ENCODE measurements around the gene IER2. TPM values are rescaled to one million over a fixed set of nuclear protein-coding genes. Genes with fewer than 3 reads are reported as not detected.

IER2 gene
- total RNA-seq, 1 experiment from 2014 or later: 247 TPM

DNA sequence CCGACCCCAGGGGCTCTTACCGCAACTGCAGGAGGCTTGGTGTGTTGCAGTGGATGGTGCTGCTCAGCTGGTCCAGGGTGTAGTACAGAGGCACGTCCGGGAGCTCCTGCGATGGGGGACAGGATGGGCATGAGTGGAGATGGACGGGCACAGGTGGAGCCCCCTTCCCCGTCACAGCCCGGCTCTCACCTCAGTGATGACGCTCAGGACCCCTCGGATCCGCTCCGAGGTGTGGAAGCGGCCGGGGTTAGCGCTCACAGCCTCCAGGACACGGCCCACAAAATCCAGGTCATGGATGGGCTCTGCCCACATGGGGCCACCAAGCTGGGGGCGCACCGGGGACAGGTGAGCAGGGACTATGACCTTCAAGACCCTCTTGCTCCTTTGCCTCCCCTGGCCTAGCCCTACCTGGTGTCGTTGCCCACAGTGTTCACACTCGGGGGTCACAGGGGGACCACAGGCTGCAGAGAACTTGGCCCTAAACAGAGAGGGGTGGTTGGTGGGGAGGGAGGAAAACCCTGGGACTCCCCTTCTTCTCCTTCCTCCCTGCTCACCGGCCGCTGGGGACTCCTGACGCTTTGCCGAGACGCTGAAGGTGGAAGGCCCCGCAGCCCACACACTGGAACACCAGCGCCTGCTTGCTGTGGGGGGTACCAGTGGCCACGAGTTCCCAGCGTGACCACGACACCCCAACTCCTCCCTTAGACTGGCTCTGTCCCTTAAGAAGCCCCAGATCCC, 40.7 kb upstream of the IER2 start:
- H3K27me3 ChIP-seq (ENCODE audit: insufficient read depth, low read length): no peaks in the 10 kb centered on the region
- CTCF ChIA-PET: no interaction called here
- H3K9me3 ChIP-seq (ENCODE audit: control insufficient read depth in 1 of 2, insufficient read depth in 1 of 2, low read depth in 1 of 2, low read length in 2 of 2): no peaks in the 10 kb centered on the region
- RAD21 ChIA-PET (ENCODE audit: low non-redundant PET in 1 of 2, low total read pairs in 2 of 2, uncharacterized antibody in 2 of 2, unreplicated experiment in 2 of 2): no interaction called here
- H3K4me2 ChIP-seq (ENCODE audit: low read length): no peak overlapping the region
- BruUV-seq (replicated peaks): no TSS peak
- TF ChIP-seq, protein P1, sequence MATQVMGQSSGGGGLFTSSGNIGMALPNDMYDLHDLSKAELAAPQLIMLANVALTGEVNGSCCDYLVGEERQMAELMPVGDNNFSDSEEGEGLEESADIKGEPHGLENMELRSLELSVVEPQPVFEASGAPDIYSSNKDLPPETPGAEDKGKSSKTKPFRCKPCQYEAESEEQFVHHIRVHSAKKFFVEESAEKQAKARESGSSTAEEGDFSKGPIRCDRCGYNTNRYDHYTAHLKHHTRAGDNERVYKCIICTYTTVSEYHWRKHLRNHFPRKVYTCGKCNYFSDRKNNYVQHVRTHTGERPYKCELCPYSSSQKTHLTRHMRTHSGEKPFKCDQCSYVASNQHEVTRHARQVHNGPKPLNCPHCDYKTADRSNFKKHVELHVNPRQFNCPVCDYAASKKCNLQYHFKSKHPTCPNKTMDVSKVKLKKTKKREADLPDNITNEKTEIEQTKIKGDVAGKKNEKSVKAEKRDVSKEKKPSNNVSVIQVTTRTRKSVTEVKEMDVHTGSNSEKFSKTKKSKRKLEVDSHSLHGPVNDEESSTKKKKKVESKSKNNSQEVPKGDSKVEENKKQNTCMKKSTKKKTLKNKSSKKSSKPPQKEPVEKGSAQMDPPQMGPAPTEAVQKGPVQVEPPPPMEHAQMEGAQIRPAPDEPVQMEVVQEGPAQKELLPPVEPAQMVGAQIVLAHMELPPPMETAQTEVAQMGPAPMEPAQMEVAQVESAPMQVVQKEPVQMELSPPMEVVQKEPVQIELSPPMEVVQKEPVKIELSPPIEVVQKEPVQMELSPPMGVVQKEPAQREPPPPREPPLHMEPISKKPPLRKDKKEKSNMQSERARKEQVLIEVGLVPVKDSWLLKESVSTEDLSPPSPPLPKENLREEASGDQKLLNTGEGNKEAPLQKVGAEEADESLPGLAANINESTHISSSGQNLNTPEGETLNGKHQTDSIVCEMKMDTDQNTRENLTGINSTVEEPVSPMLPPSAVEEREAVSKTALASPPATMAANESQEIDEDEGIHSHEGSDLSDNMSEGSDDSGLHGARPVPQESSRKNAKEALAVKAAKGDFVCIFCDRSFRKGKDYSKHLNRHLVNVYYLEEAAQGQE (IDR thresholded peaks at IDR 0.05; ENCODE audit: low read depth): no peak
- TF ChIP-seq ZFX (IDR thresholded peaks at IDR 0.05) (no peak), ZNF274 (IDR thresholded peaks at IDR 0.05; ENCODE audit: low read depth, low read length) (no peak), EZH2 (IDR thresholded peaks at IDR 0.05) (no peak), CEBPB (IDR thresholded peaks at IDR 0.05; ENCODE audit: low read depth) (no peak), SP1 (IDR thresholded peaks at IDR 0.05; ENCODE audit: low read depth) (no peak), YY1 (IDR thresholded peaks at IDR 0.05; ENCODE audit: extremely low read depth, insufficient replicate concordance, low read depth, low read length) (no peak)
- TF ChIP-seq, protein P2, sequence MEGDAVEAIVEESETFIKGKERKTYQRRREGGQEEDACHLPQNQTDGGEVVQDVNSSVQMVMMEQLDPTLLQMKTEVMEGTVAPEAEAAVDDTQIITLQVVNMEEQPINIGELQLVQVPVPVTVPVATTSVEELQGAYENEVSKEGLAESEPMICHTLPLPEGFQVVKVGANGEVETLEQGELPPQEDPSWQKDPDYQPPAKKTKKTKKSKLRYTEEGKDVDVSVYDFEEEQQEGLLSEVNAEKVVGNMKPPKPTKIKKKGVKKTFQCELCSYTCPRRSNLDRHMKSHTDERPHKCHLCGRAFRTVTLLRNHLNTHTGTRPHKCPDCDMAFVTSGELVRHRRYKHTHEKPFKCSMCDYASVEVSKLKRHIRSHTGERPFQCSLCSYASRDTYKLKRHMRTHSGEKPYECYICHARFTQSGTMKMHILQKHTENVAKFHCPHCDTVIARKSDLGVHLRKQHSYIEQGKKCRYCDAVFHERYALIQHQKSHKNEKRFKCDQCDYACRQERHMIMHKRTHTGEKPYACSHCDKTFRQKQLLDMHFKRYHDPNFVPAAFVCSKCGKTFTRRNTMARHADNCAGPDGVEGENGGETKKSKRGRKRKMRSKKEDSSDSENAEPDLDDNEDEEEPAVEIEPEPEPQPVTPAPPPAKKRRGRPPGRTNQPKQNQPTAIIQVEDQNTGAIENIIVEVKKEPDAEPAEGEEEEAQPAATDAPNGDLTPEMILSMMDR (IDR thresholded peaks at IDR 0.05 in 2 of 3, conservative IDR thresholded peaks at IDR 0.05 in 1 of 3; ENCODE audit: borderline replicate concordance in 1 of 3, insufficient read depth in 1 of 3, low read depth in 2 of 3, low read length in 2 of 3): no peak
- H2AFZ ChIP-seq (ENCODE audit: low read depth, low read length, poor library complexity, severe bottlenecking): no peak overlapping the region
- H3K36me3 ChIP-seq (ENCODE audit: control insufficient read depth in 1 of 2, insufficient read depth in 2 of 2, low read length in 2 of 2): peaks cover 8 to 30% of the 10 kb centered on the region in 2 experiments; a peak in 3 of 4 replicates
- H3K4me1 ChIP-seq (ENCODE audit: control insufficient read depth in 1 of 2, insufficient read depth in 2 of 2, low read length in 2 of 2): no peaks in the 10 kb centered on the region
- H3K9me2 ChIP-seq (ENCODE audit: insufficient read depth): no peaks in the 10 kb centered on the region
- intact Hi-C loops (cut with micrococcal nuclease): no loop called here
- H3K79me2 ChIP-seq (ENCODE audit: insufficient read depth, low read length): peaks cover 12% of the 10 kb centered on the region
- H3K4me3 ChIP-seq (replicated peaks in 1 of 2; ENCODE audit: low read depth in 1 of 2, low read length in 2 of 2): no peak overlapping the region
- ATAC-seq: no peak
- POLR2A ChIA-PET: no interaction called here
- no peak for DNase-seq (ENCODE audit: low read depth, low spot score)
- no peak overlapping the region for H3K9ac ChIP-seq (ENCODE audit: low read length)
- H3K27ac ChIP-seq (ENCODE audit: low read depth, low read length): no peak overlapping the region
- no peaks in the 10 kb centered on the region for H4K20me1 ChIP-seq (ENCODE audit: insufficient read depth)

Measured in HCT116 (cell line).